ENCODE measurements around the gene GFM1.
A peak's percentile ranks its signal among the peaks of the same experiment; 100 is the strongest.

GRCh38 chr3:158659454-158660237, 15.3 kb downstream of the GFM1 start:
- TF ChIP-seq CTCF (IDR thresholded peaks at IDR 0.05): peak; percentile 56 to 72 (median 68)
- TF ChIP-seq POLR2A (IDR thresholded peaks at IDR 0.05): no peak

Data from right lobe of liver (tissue), 4 donors.